Urothelium cell line (cell line): Measurements from ENCODE around the gene SMAD2.
"Not testable (repeated sequence)": the region's sequence is repeated elsewhere in the genome, so short reads cannot be mapped to it uniquely, and the experiment has no call there.

Experiments
- DNase-seq: peaks from one replicate; pipeline ENCODE4 v3.0.0; 2011; ENCODE audit warnings: low spot score, mixed read lengths
- FAIRE-seq: peaks from 2 replicates; lab custom pipeline; 2011; peaks lifted over from hg19 to GRCh38; lab: Jason Lieb, UNC

SMAD2 gene

DNA sequence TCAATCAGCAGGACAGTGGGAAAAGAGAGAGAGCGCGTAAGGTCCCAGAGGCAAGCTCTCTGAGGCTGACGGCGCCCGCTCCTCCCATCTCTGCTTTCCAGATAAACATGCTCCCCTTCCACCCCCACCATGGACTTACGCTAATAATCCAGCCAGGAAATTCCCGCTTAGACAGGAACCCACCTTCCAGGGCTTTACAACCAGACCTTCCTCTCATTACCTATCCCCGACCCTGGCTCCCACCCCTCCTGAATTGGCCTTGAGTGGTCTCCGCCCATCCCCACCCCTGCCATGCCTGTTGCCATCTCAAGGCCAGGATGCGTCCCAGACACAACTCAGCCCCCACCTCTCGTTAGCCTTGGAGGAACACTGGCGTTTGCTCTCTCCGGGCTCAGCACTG is 131.1 kb downstream of the SMAD2 start:
- DNase-seq (no peak), FAIRE-seq (no peak)

DNA sequence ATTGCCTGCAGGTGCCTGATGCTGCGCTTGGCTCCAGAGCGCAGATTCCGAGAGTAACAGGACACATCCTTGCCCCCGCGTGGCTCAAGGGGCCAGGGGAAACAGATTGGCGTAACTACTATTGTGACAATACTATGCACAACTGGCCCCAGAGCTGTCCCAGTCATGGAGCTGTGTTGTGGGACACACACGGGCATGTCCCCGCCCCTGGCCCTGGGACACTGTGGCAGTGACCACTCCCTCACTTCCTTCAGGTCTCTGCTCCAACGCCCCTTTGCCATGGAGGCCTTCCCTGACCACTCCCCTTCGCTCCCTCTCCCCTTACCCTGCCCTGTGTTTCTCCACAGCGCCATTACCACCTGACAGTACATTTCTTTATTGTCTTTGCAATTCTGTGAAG is 132.1 kb downstream of the SMAD2 start:
- DNase-seq (no peak), FAIRE-seq (no peak)

DNA sequence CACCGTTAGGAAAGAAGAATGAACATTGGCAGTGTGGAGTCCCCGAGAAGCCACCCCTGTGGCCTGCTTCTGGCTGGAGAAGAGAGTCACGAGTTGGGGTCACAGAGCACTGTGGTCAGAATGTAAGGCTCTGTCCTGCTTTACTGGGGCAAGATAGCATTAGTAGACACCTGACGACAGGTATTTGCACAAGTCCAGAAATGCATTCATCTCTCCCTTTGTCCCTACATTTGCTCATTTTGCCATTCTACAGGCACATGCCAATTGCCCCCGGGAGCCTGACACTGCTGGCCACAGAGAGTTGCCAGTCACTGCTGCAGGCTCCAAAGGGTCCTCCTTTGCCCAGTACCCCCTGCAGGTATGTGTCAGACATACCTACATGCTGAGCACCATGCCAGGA is 133.3 kb downstream of the SMAD2 start:
- no peak for DNase-seq
- no peak for FAIRE-seq

DNA sequence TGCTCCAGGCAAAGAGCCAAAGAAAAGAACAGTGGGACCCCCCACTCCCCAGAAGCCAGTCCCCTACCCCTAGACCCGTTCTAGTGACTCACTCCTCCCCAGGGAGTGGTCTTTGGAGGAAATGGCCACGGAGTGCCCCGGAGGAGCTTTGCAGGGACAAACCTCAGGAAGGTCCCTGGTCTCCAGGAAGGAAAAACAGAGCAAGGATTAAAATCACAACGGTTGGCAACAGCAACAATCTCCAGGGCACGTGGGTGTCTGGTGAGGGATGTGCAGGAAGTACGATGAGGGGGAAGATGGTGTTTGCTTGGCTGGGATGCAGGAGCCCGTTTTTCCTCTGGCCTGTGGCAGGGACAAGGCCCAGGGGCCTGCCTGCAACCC is 135.0 kb downstream of the SMAD2 start:
- DNase-seq: no peak
- FAIRE-seq: no peak

DNA sequence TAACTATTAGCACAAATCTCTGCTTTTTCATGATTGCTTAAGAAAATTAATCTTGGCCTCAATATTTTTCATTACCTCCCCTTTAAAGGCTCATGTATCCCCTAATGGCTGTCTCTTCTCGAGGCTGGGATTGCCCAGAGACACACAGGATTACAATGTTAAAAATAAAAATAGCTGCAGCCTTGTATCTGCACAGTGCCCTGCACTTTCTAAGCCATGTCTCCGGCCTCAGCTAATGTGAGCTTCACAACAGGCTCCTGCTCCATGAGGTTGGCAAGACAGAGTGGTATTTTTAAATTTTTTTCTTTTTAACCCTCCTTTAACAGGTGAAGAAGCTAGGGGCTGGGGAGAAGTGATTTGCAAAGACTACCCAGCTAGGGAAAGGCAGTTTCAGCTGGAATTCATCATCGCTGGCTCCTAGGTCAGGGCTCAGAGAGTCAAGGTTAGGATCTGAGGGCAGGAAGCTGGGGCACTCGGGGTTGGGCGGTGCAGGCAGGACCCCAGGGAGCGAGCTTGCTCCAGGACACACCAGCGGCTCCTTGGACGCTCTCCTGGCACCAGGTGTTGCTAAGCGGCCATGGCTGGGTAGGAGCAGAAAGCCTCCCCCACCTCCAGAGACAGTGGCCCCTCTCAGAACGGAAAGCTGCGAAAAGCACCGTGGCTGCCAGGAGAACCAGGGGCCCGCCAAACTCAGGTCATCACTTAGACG is 135.6 kb downstream of the SMAD2 start:
- DNase-seq (no peak), FAIRE-seq (no peak)

DNA sequence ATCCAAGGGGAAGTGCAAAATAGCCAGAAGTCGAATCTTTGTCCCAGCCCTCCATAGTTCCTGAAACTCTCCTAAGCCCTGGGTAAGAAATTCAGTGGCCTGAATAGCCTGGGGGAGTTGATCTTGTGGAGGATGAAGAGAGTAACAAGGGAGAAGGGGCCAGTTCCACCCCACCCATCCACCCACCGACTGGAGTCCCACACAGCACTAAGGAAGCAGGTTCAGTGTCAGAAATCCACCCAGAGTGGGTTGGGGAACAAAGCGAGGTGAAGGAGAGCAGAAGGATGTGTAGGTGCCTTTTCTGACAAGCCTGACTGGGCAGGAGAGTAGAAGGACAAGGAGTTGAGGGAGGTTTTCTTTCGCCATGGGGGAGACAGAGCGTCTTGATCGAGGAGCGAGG is 136.8 kb downstream of the SMAD2 start:
- FAIRE-seq: no peak

DNA sequence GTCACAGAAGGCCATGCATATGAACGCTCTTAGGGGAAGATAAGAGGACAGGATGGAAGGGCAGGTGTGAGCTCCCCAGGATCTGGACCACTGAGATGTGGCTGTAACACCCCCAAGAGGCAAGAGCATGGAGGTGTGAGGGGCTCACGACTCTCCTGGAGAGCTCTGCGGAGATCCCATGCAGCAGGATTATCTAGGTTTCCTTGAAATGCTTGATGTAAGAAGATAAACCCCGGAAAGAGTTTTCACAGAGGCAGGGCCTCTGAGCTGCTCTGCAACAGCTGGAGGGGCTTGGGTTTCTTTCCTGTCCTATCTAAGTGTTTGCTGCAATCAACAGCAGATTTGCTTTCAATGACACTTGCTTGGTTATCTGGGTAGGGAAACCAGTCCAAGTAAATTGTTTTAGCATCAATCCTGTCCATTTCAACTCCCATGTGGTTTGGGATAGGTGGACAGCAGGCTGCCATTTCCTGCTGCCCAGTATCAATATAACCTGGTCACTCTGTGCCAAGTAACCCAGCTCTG is 138.9 kb downstream of the SMAD2 start:
- DNase-seq: no peak
- FAIRE-seq: no peak

More for the DNA sequence above, 136.8 kb downstream of the SMAD2 start:
- no peak for DNase-seq

DNA sequence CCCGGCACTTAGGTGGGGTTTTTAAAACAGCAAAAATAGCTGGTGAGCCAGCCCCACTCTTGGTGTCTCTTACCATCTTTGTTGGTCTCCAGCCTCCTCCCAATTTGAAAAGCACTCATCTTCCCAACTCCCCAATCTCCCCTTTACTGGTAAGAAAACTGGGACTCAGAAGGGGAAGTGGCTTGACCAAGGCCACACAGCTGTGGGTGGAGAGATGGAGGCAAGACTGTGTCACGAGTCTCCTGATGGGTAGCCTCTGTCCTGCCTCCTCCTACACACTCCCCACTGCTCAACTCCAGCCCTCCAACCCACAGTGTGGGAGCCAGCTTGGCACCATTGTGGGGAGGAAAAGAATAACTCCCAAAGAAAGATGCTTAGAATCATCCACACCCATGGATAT is 140.4 kb downstream of the SMAD2 start:
- FAIRE-seq (no peak), DNase-seq (no peak)

DNA sequence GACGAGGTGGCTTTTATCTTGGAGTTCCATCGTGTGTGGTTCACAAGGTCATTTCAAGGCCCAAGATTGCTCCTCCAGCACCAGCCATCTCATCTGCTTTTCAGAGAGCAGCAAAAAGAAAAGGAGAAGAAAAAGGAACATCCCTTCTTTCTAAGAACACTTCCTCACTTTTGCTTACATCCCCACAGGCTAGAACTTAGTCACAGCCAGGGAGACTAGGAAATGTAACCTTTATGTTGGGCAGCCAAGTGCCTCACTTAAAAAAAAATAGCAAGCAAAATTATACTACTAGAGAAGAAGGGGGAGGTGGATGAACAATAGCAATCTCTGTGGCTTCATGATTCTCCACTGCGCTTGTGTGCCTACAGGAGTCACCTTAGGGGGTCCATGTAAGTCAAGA is 141.8 kb downstream of the SMAD2 start:
- DNase-seq (no peak), FAIRE-seq (no peak)

DNA sequence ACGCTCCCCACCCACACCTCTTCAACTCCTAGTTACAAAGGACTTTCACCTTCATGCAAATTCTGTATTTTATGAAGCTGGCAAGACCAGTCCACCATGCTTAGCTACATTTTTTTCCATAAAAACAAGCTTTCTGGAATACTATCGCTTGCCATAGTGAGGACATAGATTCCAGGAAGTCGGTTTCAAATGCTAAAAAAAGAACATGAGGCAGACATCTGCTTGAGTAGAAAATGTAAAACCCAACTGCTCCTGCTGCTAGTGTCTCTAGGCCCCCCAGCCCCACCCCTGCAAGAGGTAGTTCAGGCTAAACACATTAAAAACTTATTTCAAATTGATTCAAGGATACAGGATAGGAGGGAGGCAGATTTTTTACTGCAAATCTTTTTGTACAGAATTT is 148.9 kb downstream of the SMAD2 start:
- FAIRE-seq (no peak), DNase-seq (no peak)

DNA sequence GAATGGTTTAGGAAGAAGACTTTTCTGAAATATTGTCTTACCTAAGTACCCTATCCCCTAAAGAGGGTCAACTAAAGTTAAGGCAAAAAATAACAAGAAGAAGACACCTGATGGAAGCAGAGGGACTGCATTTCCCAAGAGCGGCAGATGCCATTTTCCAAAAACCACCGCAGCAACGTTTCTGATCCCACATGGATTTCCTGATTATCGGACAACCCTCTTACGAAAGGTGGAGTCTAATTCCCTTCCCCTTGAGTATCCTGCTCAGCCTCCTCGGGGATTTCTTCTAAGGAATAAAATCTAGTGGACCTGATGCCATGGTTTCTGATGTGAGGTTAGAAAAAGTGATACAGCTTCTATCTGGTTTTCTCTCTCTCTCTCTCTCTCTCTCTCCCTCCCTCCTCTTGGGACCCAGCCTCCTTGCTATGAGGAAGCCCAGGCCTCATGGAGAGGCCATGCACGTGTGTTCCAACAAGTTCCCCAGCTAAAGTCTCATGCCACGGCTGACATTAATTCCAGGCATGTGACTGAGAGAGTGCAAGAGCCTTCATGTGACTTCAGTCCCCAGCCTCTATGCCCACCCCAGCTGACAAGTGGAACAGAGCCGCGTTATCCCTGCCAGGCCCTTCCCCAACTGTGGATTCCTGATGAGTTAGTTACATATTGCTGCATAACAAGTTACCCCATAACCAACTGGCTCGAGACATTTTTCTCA is 150.3 kb downstream of the SMAD2 start:
- DNase-seq (no peak), FAIRE-seq (no peak)

DNA sequence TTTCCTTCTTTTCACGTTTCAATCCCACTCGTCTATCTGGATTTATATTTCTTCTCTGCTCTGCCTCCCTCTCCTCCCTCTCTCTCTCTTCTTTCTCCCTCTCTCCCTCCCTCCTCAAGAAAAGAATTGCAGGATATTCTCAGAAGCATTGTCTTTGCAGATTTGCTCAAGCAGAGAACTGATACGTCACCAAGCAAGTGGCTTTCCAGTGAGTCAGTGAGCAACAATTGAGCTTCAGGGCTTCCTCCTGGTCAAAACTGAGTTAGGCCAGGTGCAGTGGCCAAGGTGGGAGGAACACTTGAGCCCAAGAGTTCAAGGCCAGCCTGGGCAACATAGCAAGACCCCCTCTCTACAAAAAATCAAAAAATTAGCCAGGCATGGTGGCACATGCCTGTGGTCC is 151.1 kb downstream of the SMAD2 start:
- FAIRE-seq: no peak
- no peak for DNase-seq

DNA sequence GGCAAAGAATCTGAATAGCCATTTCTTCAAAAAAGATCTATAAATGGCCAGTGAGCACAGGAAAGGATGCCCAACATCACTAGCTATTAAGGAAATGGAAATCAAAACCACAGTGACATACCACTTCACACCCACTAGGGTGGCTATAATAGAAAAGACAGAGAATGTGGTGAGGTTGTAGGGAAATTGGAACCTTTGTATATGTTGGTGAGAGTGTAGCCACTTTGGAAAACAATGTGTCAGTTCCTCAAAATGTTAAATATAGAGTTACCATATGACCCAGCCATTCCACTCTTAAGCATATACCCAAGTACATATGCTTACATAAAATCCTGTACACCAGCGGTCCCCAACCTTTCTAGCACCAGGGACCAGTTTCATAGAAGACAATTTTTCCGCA is 152.8 kb downstream of the SMAD2 start:
- FAIRE-seq (no peak), DNase-seq (no peak)

DNA sequence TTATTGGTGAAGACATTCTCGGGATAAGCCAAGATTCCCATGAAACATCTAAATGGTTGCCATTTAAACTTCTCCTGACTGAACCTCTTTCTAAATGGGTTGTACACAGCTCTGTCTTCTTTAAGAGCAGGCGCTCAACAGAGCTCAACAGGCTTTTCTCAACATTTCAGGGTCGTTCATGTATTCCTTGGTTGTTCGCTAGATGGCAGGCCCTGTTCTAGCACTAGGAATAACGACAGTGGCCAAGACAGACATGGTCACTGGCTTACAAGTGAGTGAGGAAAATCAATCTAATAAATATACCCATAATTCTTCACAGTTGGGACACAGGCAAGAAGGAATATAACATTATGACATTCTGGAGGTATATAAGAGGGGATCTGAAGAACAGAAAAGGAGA is 154.5 kb downstream of the SMAD2 start:
- DNase-seq (no peak), FAIRE-seq (no peak)

DNA sequence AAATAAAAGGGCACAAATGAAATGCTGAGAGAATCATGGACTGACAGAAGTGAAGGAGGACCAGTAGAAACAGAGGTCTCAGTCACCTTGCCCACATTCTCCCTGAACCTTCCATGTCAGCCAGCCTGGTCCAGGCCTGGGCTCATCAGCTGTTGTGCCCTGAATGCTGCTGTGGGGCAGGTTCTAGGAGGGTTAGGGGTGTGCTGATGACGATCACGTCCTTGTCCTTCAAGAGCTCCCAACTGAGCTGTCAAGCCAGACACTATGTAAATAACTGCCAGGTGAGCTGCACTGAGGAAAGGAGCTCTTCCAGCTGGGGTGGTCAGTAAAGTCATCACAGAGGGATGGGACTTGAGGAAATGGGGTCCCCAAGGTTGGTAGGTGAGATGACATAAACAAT is 156.5 kb downstream of the SMAD2 start:
- no peak for DNase-seq

DNA sequence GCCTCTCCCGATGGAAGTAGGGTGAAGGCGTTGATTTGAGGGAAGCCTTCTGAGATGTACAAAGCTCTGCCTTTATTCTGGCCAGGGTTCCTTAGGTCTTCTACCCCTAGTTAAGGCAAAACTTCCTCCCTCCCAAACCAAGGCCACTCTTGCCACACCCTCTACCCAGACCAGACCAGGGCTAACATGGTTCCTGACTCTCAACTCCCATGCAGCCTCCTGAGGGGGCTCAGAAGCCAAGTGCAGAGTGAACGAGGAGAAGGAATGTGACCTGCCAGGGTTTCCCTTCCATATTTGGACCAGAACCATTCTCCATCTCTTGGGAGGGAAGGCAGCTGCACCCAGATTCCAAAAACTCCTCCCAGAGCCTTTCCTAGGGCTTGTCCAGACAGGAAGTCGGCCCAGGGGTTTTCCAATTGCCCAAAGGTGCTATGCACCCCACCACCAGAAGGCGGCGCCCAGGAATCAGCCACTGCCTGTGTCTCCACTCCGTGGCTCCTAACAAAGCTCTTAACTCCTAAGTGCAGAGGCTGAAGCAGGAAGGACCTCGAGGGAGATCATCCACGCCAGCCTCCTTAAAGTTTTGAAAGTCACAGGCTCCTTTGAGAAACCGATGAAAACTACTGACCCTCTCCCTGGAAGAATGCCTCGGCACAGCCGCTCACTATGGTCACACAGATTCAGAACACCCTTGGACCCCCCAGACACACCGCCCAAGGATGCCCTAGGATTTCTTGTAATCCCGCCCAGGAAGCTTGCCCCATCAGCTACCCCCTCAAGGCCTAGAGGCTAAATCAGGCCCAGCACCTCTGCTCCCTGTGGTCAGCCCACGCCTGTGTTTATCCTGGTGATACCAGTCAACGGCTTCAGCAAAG is 157.8 kb downstream of the SMAD2 start:
- FAIRE-seq: no peak
- DNase-seq: peak; percentile 44

More for the DNA sequence above, 156.5 kb downstream of the SMAD2 start:
- no peak for FAIRE-seq

DNA sequence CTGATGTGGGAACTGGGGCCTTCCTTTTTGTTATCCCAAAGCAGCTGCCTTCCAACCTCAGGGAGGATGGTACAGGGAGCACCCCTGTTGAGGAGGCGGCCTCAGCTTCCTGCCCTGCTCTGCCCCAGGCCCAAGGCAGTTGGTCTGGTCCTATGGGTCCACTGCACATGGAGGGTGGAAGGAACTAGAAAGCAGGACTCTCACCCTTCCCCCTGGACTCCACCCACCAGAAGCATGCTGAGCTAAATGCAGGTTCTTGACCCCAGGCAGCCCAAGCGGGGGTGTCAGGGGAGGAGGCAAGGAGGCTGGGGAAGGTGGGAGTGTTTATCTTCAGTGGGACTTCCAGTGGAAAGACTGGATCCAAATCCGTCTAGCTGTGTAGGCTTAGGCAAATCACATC is 158.5 kb downstream of the SMAD2 start:
- no peak for DNase-seq
- no peak for FAIRE-seq

DNA sequence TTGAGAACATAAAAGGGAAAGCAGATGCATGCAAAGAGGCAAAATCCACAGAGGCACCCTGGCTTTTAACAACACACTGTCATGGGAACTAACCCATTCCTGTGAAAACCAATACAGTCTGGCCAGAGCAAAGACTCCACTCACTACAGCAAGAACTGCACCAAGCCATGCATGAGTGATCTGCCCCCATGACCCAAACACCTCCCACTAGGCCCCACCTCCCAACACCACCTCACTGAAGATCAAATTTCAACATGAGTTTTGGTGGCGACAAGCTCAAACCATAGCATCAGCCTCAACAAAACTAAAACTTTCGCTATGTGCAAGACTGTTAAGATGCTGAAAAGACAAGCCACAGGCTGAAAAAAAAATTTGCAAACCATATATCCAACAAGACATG is 162.8 kb downstream of the SMAD2 start:
- no peak for DNase-seq
- FAIRE-seq: no peak

DNA sequence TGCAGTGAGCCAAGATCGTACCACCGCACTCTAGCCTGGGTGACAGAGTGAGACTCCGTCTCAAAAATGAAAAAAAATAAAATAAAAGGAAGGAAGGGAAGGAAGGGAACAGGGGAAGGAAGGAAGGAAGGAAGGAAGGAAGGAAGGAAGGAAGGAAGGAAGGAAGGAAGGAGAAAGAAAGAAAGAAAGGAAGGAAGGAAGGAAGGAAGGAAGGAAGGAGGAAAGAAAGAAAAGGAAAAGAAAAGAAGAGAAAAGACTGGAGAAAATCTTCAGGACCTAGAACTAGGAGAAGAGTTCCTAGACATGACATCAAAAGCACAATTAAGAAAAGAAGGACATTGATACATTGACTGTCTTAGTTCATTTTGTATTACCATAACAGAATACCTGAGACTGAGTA is 163.3 kb downstream of the SMAD2 start:
- not testable (repeated sequence) for FAIRE-seq, DNase-seq
